Nephron progenitor cell (in vitro differentiated cells): ENCODE data around the gene ISM1.
A peak's percentile ranks its signal among the peaks of the same experiment; 100 is the strongest.

Source experiments
- DNase-seq: peaks from one replicate; pipeline ENCODE4 v3.0.0; 2021
- H3K27ac Mint-ChIP-seq: 2 replicates; pipeline ENCODE4 v1.8.0; 2021; ENCODE audit warnings: mild to moderate bottlenecking, moderate library complexity, mixed read lengths
- H3K27me3 Mint-ChIP-seq: 2 replicates; pipeline ENCODE4 v1.8.0; 2021; ENCODE audit warnings: mild to moderate bottlenecking, low read depth, mixed read lengths; ENCODE audit not compliant: poor library complexity
- H3K36me3 Mint-ChIP-seq: 2 replicates; pipeline ENCODE4 v1.8.0; 2021; ENCODE audit warnings: low read depth, mixed read lengths
- H3K4me1 Mint-ChIP-seq: 2 replicates; pipeline ENCODE4 v1.8.0; 2021; ENCODE audit warnings: mixed read lengths
- H3K4me3 Mint-ChIP-seq: 2 replicates; pipeline ENCODE4 v1.8.0; 2021; ENCODE audit warnings: mild to moderate bottlenecking, moderate library complexity, mixed read lengths
- H3K9me3 Mint-ChIP-seq: 2 replicates; pipeline ENCODE4 v1.8.0; 2021; ENCODE audit warnings: mild to moderate bottlenecking, moderate library complexity, mixed read lengths
- CTCF ChIP-seq: fragments of 200-600 bp; sonication (generic); IDR thresholded peaks from 2 replicates; pipeline ENCODE4 v1.5.0; 2021; ENCODE audit warnings: antibody characterized with exemption

Gene ISM1

GRCh38 chr20:13294522-13294921 is 73.4 kb downstream of the ISM1 start:
- Mint-ChIP-seq H3K4me1 (peaks cover 11% of the 10 kb centered on the region), H3K9me3 (peaks cover 3% of the 10 kb centered on the region), H3K27me3 (peaks cover 6% of the 10 kb centered on the region), H3K4me3 (no peak overlapping the region), H3K27ac (no peak overlapping the region), H3K36me3 (peaks cover 68% of the 10 kb centered on the region)
- no peak for TF ChIP-seq CTCF
- DNase-seq, result no peak

GRCh38 chr20:13295637-13296036 is 74.6 kb downstream of the ISM1 start:
- no peaks in the 10 kb centered on the region for H3K9me3 Mint-ChIP-seq
- peaks cover 68% of the 10 kb centered on the region for H3K36me3 Mint-ChIP-seq
- no peak overlapping the region for H3K27ac Mint-ChIP-seq
- peaks cover 11% of the 10 kb centered on the region for H3K4me1 Mint-ChIP-seq
- DNase-seq, result no peak
- peaks cover 6% of the 10 kb centered on the region for H3K27me3 Mint-ChIP-seq
- no peak overlapping the region for H3K4me3 Mint-ChIP-seq
- TF ChIP-seq CTCF, result no peak

- H3K27me3 Mint-ChIP-seq, result peaks cover 6% of the 10 kb centered on the region
- H3K9me3 Mint-ChIP-seq, result no peaks in the 10 kb centered on the region
- no peak overlapping the region for H3K27ac Mint-ChIP-seq
- DNase-seq, result no peak
- peaks cover 11% of the 10 kb centered on the region for H3K4me1 Mint-ChIP-seq
- TF ChIP-seq CTCF, result no peak
- no peak overlapping the region for H3K4me3 Mint-ChIP-seq
- H3K36me3 Mint-ChIP-seq, result peaks cover 68% of the 10 kb centered on the region
Observed at GRCh38 chr20:13296070-13296469, 75.0 kb downstream of the ISM1 start.

- no peak for DNase-seq
- no peak for TF ChIP-seq CTCF
- Mint-ChIP-seq H3K36me3 (peaks cover 59% of the 10 kb centered on the region), H3K9me3 (no peaks in the 10 kb centered on the region), H3K27ac (no peak overlapping the region), H3K4me3 (no peak overlapping the region), H3K4me1 (peaks cover 6% of the 10 kb centered on the region), H3K27me3 (peaks cover 6% of the 10 kb centered on the region)
Observed at GRCh38 chr20:13297147-13297899, 76.2 kb downstream of the ISM1 start.

GRCh38 chr20:13298692-13299373 is 77.8 kb downstream of the ISM1 start:
- H3K27me3 Mint-ChIP-seq, result peaks cover 3% of the 10 kb centered on the region
- peak overlapping the region; percentile 45 for H3K27ac Mint-ChIP-seq
- peaks cover 55% of the 10 kb centered on the region for H3K36me3 Mint-ChIP-seq
- TF ChIP-seq CTCF, result no peak
- no peak for DNase-seq
- H3K9me3 Mint-ChIP-seq, result peaks cover 5% of the 10 kb centered on the region
- peaks cover 6% of the 10 kb centered on the region for H3K4me1 Mint-ChIP-seq
- H3K4me3 Mint-ChIP-seq, result no peak overlapping the region
